Neural progenitor cell (in vitro differentiated cells): ENCODE measurements around the gene C1QTNF3.

ENCODE experiments used
- EZH2phosphoT487 ChIP-seq: fragments of 200-600 bp; sonication (generic); IDR thresholded peaks from 2 replicates; pipeline ENCODE4 v1.6.1; 2017; ENCODE audit warnings: antibody characterized with exemption
- TF ChIP-seq, protein P1 (sequence below): fragments of 200-600 bp; sonication (generic); IDR thresholded peaks from 2 replicates; pipeline ENCODE4 v1.5.1; 2017; ENCODE audit warnings: antibody characterized with exemption, mild to moderate bottlenecking

DNA sequence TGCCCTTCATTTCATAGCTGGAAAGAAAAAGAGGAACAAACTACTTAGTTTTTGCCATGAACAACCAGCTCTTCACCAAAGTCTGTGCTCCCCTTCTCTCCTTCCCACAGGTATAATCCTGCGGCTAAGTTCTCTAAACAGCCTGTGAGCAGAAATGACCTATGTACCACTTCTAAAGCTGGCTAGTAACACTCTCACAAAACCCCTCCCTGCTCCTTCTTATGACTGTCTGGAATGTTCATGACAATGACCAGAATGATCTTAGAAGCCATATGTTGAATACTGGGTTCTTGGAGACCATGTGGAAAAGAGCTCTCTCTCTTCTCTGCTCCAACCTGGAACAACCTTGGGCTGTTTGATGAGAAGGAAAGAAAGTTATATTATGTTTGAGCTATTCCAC, 22.3 kb downstream of the C1QTNF3 start:
- TF ChIP-seq, protein P1, sequence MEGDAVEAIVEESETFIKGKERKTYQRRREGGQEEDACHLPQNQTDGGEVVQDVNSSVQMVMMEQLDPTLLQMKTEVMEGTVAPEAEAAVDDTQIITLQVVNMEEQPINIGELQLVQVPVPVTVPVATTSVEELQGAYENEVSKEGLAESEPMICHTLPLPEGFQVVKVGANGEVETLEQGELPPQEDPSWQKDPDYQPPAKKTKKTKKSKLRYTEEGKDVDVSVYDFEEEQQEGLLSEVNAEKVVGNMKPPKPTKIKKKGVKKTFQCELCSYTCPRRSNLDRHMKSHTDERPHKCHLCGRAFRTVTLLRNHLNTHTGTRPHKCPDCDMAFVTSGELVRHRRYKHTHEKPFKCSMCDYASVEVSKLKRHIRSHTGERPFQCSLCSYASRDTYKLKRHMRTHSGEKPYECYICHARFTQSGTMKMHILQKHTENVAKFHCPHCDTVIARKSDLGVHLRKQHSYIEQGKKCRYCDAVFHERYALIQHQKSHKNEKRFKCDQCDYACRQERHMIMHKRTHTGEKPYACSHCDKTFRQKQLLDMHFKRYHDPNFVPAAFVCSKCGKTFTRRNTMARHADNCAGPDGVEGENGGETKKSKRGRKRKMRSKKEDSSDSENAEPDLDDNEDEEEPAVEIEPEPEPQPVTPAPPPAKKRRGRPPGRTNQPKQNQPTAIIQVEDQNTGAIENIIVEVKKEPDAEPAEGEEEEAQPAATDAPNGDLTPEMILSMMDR: no peak
- TF ChIP-seq EZH2phosphoT487: no peak
